SH-SY5Y (cell line): ENCODE data around the gene RBM42.

Experiments
- GATA2 ChIP-seq: IDR thresholded peaks from 2 replicates; pipeline ENCODE4 v1.6.1; 2011; ENCODE audit warnings: mild to moderate bottlenecking, low read depth, low read length
- GATA3 ChIP-seq: IDR thresholded peaks from 2 replicates; pipeline ENCODE4 v1.6.1; 2011; ENCODE audit warnings: low read depth, mild to moderate bottlenecking, low read length, moderate library complexity

GRCh38 chr19:35590875-35591274 is 38.0 kb upstream of the RBM42 start:
- TF ChIP-seq GATA3, result no peak
- no peak for TF ChIP-seq GATA2
